Breast epithelium (tissue), 4 donors: ENCODE measurements around the gene ADCYAP1R1. TPM values are rescaled to one million over a fixed set of nuclear protein-coding genes. Genes with fewer than 3 reads are reported as not detected.

Source experiments
- DNase-seq, 2 donors: peaks; one replicate each; pipeline ENCODE4 v3.0.0-alpha.2; 2019; ENCODE audit warnings: low spot score in 2 of 2
- H3K27ac ChIP-seq, 2 donors: fragments of 200-600 bp; sonication (generic) in 1 of 2; one replicate each; pipeline ENCODE4 v1.5.1; 2016 to 2019; ENCODE audit warnings: mild to moderate bottlenecking in 1 of 2
- H3K27me3 ChIP-seq, 2 donors: fragments of 200-600 bp; sonication (generic) in 1 of 2; one replicate each; pipeline versions ENCODE4 v1.5.1 to v1.6.0; 2017 to 2019; ENCODE audit warnings: control low read depth in 1 of 2, mild to moderate bottlenecking in 1 of 2
- H3K36me3 ChIP-seq: fragments of 200-600 bp; one replicate; pipeline ENCODE4 v1.5.1; 2019
- H3K4me1 ChIP-seq, 2 donors: fragments of 200-600 bp; sonication (generic); one replicate each; pipeline ENCODE4 v1.5.1; 2016 to 2019; ENCODE audit warnings: control low read depth in 1 of 2
- H3K4me3 ChIP-seq, 3 donors: fragments of 200-600 bp; sonication (generic); 1 replicate in 2 of 3; 2 replicates in 1 of 3; pipeline ENCODE4 v1.5.1; 2016 to 2019; ENCODE audit warnings: mild to moderate bottlenecking in 3 of 3, moderate library complexity in 2 of 3
- H3K9me3 ChIP-seq, 2 donors: fragments of 200-600 bp; sonication (generic) in 1 of 2; one replicate each; pipeline ENCODE4 v1.5.1; 2016 to 2019; ENCODE audit warnings: control low read depth in 1 of 2
- POLR2A ChIP-seq: fragments of 450-650 bp; IDR thresholded peaks from one replicate; pipeline ENCODE4 v1.6.1; 2016; ENCODE audit warnings: antibody characterized with exemption, mild to moderate bottlenecking, moderate library complexity
- POLR2AphosphoS5 ChIP-seq, 3 donors: sonication (generic); formaldehyde crosslinking; IDR thresholded peaks; one replicate each; pipeline ENCODE4 v1.6.1; 2017; ENCODE audit warnings: antibody characterized with exemption in 3 of 3
- intact Hi-C: fragments of 100-400 bp; cut with DNase I; formaldehyde crosslinking; loops from one replicate; pipeline ENCODE4 v1.15.1; 2023; ENCODE audit warnings: low total_unique reads
- total RNA-seq, 3 donors: library from RNA; depleted of rRNA; stranded (reverse); fragments of >200 nt; gene quantifications; one replicate each; pipeline ENCODE4 v1.1.0, GENCODE V29; 2016
- TF ChIP-seq, protein P1 (sequence below), 3 donors: fragments of 450-650 bp; IDR thresholded peaks; one replicate each; pipeline ENCODE4 v1.5.1; 2016 to 2017; ENCODE audit warnings: antibody characterized with exemption in 3 of 3, mild to moderate bottlenecking in 3 of 3, moderate library complexity in 3 of 3

ADCYAP1R1 gene
- total RNA-seq, 3 donors from 2014 or later: 2.6 to 19.7 (median 4.1) TPM

GRCh38 chr7:31083210-31083786 lies 31.2 kb downstream of the ADCYAP1R1 start:
- no peaks in the 10 kb centered on the region for H3K4me1 ChIP-seq
- no peak overlapping the region for H3K4me3 ChIP-seq
- H3K27ac ChIP-seq: no peak overlapping the region

DNA sequence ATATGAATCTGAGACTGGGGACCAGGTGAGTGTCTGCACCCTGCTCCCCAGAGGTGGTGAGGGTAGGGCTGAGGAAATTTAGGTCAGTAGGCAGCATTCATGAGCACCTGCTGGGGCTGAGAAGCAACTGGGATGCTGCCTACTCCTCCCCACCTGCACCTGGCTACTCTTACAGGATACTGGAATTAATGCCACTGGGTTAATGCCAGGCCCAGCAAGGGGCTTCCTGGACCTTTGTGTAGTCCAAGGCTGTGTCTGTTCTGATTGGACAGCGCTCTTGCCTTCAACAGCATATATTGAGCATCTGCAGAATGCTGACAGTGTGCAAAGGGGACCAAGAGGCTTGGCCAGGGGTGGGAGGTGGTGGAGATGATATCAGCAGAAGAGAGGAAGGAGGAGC lies 32.1 kb downstream of the ADCYAP1R1 start:
- no peaks in the 10 kb centered on the region for H3K9me3 ChIP-seq
- H3K36me3 ChIP-seq: no peaks in the 10 kb centered on the region
- no peak overlapping the region for H3K27ac ChIP-seq
- DNase-seq: no peak
- H3K4me1 ChIP-seq: no peaks in the 10 kb centered on the region
- intact Hi-C loops: no loop called here
- TF ChIP-seq POLR2AphosphoS5 (IDR thresholded peaks at IDR 0.05) (no peak), POLR2A (no peak)
- TF ChIP-seq, protein P1, sequence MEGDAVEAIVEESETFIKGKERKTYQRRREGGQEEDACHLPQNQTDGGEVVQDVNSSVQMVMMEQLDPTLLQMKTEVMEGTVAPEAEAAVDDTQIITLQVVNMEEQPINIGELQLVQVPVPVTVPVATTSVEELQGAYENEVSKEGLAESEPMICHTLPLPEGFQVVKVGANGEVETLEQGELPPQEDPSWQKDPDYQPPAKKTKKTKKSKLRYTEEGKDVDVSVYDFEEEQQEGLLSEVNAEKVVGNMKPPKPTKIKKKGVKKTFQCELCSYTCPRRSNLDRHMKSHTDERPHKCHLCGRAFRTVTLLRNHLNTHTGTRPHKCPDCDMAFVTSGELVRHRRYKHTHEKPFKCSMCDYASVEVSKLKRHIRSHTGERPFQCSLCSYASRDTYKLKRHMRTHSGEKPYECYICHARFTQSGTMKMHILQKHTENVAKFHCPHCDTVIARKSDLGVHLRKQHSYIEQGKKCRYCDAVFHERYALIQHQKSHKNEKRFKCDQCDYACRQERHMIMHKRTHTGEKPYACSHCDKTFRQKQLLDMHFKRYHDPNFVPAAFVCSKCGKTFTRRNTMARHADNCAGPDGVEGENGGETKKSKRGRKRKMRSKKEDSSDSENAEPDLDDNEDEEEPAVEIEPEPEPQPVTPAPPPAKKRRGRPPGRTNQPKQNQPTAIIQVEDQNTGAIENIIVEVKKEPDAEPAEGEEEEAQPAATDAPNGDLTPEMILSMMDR (IDR thresholded peaks at IDR 0.05): no peak
- no peak overlapping the region for H3K4me3 ChIP-seq
- no peaks in the 10 kb centered on the region for H3K27me3 ChIP-seq

More at GRCh38 chr7:31083210-31083786, 31.2 kb downstream of the ADCYAP1R1 start:
- intact Hi-C loops: no loop called here
- Histone ChIP-seq H3K27me3 (no peaks in the 10 kb centered on the region), H3K9me3 (no peaks in the 10 kb centered on the region), H3K36me3 (no peaks in the 10 kb centered on the region)
- TF ChIP-seq POLR2AphosphoS5 (IDR thresholded peaks at IDR 0.05): no peak
- TF ChIP-seq, protein P1 (IDR thresholded peaks at IDR 0.05): no peak
- TF ChIP-seq POLR2A: no peak
- no peak for DNase-seq

GRCh38 chr7:31087351-31087750 lies 35.2 kb downstream of the ADCYAP1R1 start:
- no peak for TF ChIP-seq POLR2A
- no peak for TF ChIP-seq POLR2AphosphoS5 (IDR thresholded peaks at IDR 0.05)
- TF ChIP-seq, protein P1 (IDR thresholded peaks at IDR 0.05): no peak
- no peaks in the 10 kb centered on the region for H3K9me3 ChIP-seq
- H3K4me3 ChIP-seq: no peak overlapping the region
- no peak overlapping the region for H3K27ac ChIP-seq
- intact Hi-C loops: no loop called here
- H3K4me1 ChIP-seq: no peaks in the 10 kb centered on the region
- H3K36me3 ChIP-seq: no peaks in the 10 kb centered on the region
- no peaks in the 10 kb centered on the region for H3K27me3 ChIP-seq
- DNase-seq: no peak

- intact Hi-C loops: no loop called here
- no peak for DNase-seq
- no peak for TF ChIP-seq POLR2AphosphoS5 (IDR thresholded peaks at IDR 0.05)
- Histone ChIP-seq H3K4me1 (no peaks in the 10 kb centered on the region), H3K27me3 (peaks cover 0 to 3% of the 10 kb centered on the region in 2 donors), H3K36me3 (no peaks in the 10 kb centered on the region), H3K4me3 (no peak overlapping the region), H3K27ac (no peak overlapping the region), H3K9me3 (no peaks in the 10 kb centered on the region)
Measured at GRCh38 chr7:31091924-31092434, 39.9 kb downstream of the ADCYAP1R1 start.

- DNase-seq: no peak
- intact Hi-C loops: no loop called here
- H3K4me1 ChIP-seq: no peaks in the 10 kb centered on the region
- TF ChIP-seq, protein P1 (IDR thresholded peaks at IDR 0.05): no peak
- TF ChIP-seq POLR2AphosphoS5 (IDR thresholded peaks at IDR 0.05) (no peak), POLR2A (no peak)
- peaks cover 0 to 4% of the 10 kb centered on the region in 2 donors for H3K27me3 ChIP-seq
- H3K4me3 ChIP-seq: no peak overlapping the region
- no peaks in the 10 kb centered on the region for H3K9me3 ChIP-seq
- no peak overlapping the region for H3K27ac ChIP-seq
- H3K36me3 ChIP-seq: no peaks in the 10 kb centered on the region
Measured at GRCh38 chr7:31092606-31093005, 40.5 kb downstream of the ADCYAP1R1 start.
